Activated CD8-positive, alpha-beta memory T cell treated with anti-CD3 and anti-CD28 coated beads for 4 hours (primary cell): Measurements from ENCODE around the gene CDHR2.
"Not testable (repeated sequence)": the region's sequence is repeated elsewhere in the genome, so short reads cannot be mapped to it uniquely, and the experiment has no call there.

Source experiments
- DNase-seq, 2 donors: peaks; one replicate each; pipeline ENCODE4 v3.0.0-alpha.2; 2020; ENCODE audit warnings: low read depth in 2 of 2

The CDHR2 gene

DNA sequence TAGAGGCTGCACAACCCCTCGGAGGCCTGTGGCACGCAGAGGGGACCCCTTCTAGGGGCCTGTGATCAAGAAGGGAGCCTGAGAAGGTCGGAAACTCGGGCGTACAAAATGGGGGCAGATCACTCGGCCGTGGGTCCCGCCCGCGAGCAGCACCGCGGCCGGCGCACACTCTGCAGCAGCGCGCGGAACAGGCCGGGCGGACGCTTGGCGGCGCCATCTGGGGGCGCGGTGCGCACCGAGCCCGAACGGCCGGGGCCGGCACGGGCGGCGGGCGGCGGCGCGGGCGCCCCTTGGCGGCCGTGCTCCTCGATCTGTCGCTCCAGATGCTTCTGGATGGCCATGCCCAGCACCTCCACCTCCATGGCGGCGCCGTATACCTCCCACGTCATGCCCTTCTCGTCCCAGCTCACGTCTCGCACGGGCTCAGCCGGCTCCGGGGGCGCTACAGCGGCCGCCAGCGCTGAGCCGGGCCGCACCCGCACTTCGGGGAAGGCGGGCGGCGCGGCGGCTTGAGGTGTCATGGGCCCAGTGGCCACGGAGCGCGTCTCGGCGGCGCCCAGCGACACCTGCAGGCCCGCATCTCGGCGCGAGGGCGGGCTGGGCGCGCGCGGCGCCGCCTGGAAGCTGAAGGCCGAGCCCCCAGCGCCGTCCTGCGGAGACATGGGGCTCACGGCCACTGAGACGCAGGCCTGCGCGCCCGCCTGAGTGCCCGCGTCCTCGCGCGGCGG lies 47.7 kb downstream of the CDHR2 start:
- DNase-seq, result peak; percentile 36 to 47

DNA sequence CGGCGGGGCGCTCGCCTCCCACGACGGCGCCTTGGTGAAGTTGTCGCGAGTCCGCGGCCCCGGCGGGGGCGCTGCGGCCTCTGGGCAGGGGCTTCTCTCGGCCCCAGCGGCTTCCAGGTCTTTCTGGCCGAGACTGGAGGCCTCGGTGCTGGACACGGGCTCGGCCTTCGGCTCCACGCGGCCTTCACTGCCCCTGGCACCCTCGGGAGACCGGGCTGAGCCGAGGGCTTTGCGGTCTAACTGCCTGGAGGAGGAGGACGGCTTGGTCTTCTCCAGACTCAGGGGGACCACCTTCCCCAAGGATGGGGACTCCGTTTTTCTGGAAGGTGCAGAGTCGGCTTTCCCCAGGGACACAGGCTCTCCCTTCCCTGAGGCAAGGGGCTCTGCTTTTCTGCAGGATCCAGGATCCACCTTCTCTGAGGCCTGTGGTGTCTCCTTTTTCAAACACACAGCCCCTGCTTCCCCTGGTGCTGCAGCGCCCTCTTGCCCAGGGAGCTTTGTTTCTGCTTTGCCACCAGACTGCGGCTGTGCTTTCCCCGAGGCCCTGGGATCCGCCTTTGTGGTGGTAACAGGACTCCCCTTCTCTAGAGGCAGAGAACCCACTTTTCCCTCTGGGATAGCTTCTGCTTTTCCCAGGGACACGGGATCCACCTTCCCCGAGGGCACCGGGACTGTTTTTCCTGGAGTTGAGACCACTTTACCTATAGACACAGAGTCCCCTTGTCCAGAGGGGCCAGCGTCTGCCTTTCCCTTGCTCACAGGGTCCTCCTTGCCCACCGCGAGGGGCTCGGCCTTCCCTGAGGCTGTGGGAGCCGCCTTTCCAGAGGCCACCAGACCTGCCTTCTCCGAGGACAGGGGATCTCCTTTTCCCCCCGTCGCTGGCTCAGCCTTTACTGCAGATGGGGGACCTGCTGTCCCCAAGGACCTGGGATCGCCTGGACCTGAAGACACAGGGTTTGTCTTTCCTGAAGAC lies 48.6 kb downstream of the CDHR2 start:
- no peak for DNase-seq

DNA sequence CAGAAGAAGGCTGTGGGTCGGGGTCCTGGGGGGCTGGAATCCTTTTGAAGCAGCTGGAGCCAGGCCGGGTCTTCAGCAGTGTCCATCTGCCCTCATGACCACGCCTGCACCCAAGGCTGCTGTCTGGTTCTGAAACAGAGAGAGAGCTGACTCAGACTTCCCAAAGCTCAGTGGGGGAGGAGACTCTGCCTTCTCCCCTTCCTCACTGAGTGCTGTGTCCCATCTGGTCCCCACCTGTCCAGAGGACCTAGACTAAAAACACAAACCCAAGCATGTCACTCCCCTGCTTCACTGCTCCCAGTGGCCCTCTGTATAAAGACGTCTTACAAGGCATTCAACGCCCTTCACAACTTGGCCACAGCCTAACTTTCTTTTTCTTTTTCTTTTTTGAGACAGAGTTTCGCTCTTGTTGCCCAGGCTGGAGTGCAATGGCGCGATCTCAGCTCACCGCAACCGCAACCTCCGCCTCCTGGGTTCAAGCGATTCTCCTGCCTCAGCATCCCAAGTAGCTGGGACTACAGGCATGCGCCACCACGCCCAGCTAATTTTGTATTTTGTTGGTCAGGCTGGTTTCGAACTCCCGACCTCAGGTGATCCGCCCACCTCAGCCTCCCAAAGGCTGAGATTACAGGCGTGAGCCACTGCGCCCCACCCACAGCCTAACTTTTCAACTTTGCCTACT lies 50.7 kb downstream of the CDHR2 start:
- not testable (repeated sequence) for DNase-seq

DNA sequence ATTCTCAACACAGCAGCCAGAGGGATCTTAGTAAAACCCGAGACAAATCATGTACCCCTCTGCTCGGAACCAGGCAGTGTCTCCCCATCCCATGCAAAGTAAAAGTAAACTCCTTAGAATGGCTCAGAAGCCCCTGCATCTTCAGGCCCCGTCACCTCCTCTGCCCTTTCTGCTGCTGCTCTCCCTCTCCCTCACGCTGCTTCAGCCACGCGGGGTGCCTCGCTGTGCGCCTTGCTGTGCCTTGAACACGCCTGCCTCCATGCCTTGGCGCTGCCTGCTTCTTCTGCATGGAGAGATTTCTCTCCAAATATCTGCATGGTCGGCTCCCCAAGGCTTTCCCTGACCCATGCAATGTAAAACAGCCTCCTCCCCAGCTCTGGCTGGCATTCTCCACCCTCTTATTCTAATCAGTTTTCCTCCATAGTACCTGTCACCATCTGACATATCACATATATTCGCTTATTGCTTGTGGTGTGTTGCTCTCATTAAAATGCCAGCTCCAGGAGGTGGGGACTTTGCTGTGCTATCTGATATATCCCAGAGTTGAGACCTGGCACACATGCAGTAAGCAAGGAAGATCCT lies 52.9 kb downstream of the CDHR2 start:
- no peak for DNase-seq

DNA sequence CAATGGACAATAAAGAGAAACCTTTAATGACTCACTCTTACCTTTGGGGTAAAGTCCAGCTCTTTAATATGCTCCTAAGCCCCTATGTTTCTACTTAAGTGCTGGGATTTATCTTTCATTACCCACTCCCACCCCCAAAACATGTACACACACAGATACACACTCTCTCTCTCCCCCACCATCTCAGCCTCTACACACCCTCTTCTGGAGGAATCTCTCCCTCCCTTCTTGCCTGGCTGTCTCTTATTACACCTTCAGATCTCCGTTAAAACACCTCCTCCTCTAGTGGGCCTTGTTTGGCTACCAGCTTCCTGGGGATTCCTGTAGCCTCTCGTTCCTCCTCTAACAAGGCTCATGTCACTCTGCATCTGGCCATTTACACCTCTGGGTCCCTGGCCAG lies 53.9 kb downstream of the CDHR2 start:
- no peak for DNase-seq

DNA sequence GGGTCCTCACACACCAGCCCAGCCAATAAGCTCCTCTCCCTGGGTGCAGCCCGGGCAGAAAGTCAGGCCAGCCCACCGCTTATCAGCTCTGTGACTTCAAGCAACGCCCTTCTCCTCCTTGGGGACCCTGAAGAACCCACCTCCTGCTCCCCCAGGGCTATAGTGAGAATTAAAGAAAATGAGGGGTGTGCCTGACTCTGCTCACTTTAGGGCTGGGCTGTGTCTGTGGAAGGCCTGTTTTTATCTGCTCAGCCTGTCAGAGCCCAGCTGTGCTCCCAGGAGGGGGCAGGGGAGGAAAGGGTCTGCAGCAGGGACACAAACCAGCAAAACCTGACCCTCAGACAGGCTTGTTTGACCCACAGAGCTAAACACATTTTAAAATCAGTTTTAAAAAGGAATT lies 56.9 kb downstream of the CDHR2 start:
- no peak for DNase-seq

DNA sequence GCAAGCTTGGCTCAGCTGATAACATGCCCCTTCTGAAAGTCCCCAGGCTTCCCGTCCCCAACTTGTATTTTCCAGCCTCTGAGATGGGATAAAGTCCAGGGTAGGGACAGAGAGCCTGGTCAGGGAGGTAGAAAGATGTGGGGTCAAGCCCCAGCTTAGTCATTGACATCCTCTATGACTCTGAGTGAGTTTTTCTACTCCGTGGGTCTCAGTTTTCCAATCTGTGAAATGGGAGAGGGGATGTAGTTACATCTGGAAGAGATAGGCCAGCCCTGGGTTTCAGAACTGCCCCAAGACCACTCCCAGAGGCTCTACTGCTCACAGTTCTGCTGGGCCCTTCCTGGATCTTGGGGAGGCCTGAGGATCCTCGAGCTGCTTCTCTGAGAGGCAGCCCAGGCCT lies 57.7 kb downstream of the CDHR2 start:
- DNase-seq, result no peak

DNA sequence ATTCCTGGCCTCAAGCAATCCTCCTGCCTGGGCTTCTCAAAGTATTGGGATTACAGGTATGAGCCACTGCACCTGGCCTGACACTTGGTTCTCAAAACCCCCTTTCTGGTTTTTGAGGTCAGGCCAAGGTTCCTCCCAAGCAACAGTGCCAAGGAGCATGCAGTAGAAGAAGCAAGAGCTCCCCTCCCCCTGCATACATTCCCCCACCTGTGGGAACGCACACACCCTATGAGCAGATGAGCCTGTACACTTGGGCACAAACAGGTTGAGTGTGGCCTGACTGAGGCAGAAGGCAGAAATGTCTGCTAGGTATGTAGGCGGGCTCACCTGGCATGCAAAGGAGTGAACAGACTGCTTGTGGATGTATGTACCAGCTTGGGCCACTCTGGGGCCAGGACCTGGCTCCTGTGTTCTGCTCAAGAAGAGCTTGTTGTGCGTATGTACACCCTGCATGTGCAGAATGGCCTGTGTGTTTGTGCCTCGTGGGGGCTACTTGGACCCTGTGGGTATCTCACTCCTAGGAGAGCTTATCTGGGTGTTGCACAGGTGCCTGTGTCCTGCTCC lies 59.1 kb downstream of the CDHR2 start:
- no peak for DNase-seq

DNA sequence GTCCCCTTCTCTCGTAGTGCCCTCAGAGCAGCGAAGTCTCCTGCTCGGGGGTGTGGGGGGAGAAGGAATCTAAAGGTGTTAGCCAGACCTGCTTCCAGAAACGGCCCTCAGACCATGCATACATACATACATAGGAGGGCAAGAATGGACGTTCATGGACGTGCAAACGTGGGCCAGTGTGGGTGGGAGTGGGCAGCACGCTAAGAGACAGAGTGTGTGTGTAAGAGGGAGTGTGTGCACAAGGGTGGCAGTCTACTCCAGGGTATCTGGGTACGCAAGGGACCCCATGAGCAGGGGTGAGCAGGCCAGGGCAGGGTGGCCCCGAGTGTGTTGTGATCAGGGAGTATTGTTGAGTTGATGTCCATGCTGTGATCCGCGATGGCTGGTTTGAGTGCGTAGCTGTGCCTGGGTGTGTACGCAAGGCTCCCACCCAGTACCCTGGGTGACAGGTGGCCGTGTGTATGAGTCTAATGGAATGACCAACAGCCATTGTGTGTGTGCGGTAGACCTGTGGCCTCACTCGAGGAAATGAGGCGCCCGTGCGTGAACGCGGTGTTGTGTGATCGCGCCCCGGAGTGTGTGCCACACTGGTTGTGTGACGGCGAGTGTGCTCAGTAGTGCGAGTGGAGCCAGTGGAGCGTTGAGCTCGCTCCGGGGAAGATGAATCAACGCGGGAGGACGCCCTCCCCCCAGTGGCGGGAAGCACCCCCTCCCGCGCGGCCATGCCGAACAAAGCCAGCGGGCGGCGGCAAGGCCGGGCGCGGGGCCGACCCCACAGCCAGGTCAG lies 60.0 kb downstream of the CDHR2 start:
- DNase-seq, result no peak

DNA sequence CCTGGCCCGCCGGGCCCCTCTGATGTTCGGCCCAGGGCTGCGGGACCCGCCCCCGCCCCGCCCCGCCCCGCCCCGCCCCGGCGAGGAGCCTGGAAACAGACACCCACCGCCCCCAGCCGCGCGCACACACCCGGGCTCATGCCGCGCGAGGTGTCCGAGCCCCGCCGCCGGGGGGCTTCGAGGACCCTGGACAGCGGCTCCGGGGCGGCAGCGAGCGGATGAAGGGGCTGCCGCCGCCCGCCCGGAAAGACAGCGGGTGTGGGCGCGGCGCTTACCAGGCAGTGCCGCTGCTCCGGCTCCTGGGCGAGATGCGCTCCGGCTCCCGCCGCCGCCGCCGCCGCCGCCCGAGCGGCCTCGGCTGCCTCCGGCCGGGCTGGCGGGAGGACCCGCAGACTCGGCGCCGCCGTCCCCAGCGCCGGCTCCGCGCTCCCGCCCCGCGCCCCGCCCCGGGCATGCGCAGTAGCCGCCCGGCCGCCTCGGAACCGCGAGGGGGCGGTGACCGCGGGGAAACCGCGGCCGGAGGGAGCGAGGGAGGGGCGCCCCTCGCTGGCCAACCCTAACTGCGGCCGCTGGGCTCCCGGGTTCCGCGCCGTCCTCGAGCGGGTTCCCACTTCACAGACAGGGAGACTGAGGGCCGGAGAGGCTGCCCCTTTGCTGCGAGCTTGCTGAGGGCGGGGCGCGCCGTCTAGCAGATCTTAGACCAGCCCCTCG lies 60.7 kb downstream of the CDHR2 start, which contains the start of gene GPRIN1:
TSS of gene GPRIN1 (minus strand) at position 433 of the 711 bp plus-strand sequence. CDS start 10,322 bp downstream, outside the sequence.
- DNase-seq, result peak in 1 of 2 donors; percentile 19

DNA sequence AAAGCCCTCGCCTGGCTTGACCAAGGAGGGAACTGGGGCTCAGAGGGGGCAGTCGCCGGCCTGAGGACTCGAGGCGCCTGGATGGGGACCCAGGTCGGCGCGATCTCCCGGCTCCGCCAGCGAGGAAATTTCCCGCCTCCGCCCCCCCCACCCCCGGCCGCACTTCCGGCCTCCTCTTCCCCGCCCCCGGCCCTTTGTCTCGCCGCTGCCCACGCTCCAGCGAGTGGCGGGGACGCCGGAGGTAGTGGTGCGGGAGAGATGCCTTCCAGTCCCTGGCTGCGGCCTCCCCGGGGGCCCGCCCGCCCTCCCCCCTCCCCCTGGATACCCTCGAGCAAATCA lies 61.3 kb downstream of the CDHR2 start:
- DNase-seq, result no peak

DNA sequence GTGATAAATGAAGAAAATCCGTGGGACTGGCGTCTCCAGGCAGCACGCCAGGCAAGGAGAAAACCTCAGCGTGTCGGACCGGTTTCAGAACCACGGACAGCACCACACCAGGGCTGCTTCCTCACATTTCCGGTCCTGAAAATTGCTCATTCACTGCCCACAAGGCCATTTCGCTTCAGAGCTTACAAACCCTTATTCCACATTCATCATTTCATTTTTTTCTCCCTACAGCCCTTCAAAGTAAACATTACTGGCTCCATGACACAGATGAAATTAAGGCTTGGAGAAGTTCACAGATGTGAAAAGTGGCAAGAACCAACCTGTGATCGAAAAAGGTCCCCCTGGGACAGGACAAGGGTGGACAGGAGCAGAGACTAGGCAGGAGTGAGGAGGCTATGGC lies 62.3 kb downstream of the CDHR2 start:
- DNase-seq, result peak in 1 of 2 donors; percentile 20

DNA sequence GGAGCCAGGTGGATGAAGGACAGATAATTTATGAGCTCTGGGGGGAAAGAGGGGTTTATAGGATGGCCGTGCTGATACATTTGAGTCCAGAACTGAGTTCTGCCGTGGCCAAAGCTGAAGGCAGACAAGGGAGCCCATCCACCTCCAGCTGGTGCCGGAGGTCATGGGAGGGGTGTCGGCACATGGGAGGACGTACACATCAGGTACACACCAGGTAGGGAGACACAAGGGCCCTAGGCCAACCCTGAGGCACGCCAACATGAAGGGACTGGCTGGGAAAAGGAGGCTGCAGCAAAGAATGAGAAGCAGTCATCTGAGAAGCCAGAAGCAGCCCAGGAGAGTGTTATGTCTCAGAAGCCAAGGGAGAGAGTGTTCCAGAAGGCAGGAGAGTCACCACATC lies 62.9 kb downstream of the CDHR2 start:
- no peak for DNase-seq

DNA sequence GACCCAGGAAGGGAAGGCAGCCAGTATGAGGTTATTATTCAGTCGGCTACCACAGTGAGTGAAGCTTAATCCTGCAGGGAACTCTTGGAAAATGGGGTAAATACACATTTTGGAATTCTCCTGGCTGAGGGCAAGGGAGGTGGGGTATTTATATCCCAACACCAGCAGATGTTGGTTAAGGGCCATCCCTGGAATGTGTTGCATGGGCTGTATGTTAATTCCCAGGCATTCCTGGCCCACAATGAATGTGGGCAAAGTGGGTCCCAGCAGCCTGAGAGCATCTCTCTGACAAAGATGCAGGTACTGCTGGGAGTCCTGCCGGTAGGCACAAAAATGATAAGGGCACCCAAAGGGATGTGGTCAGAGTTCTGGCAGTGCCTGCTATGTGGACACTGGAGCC lies 63.7 kb downstream of the CDHR2 start:
- no peak for DNase-seq

DNA sequence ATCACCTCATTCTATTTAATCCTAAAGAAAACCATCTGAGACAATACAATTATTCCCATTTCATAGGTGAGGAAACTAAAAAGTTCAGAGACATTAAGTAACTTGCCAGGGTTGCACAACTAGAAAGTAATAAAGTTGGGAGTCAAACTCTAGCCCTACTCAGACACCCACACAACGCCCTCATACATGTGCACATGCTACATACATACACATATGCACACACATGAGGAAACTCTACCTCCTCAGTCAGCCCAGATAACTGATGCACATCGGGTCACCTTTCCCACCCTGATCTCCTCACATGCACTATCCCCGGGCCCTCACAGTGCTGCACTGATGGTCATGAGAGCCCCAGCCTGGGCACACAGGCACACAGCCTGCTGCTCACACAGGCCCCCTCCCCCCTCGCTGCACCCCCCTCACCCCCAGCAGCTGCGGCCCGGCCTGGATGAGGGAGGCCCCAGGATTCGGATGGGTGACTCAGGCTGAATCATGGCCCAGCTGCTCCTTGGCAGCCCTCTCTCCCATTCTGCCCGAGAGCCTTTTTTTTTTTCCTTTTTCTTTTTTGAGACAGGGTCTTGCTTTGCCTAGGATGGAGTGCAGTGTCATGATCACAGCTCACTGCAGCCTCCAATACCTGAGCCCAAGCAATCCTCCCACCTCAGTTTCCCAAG lies 65.8 kb downstream of the CDHR2 start:
- DNase-seq, result no peak

DNA sequence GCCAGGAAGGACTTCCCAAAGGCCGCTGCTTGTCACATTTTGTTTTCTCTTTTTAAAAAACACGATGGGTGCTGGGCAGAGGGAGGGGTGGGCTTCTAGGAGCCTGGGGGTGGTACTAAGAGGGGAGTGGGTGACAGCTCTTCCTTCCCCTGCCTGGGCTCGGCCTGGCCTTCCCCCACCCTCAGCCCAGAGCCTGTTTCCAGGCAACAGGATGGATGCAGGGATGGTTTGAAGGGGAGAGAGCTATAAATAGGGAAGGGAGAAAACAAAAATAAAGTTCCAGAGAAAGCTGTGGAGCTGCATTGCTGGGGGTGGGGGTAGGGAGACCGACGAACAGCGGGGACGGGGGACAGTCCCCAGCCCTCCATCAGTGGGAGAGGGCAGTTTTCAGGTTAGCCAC lies 67.4 kb downstream of the CDHR2 start:
- no peak for DNase-seq

DNA sequence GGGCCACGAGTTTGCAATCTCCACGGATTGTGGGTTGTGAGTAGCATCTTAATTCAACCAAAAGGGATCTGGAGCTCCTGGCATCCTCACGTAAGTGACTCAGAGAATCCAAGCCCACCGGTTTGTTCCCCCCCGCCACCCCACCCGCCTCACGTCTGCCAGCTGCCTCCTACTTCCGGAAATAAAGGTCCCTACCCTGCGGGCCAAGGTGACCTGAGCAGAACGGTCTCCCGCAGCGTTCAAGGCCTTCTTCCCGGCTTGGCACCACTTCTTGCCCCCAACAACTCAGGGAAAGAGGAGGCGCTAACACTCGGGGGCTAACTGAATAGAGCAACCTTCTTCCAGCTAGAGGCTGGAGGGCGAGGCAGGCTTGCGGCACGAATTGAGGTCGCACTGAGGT lies 69.6 kb downstream of the CDHR2 start:
- no peak for DNase-seq

DNA sequence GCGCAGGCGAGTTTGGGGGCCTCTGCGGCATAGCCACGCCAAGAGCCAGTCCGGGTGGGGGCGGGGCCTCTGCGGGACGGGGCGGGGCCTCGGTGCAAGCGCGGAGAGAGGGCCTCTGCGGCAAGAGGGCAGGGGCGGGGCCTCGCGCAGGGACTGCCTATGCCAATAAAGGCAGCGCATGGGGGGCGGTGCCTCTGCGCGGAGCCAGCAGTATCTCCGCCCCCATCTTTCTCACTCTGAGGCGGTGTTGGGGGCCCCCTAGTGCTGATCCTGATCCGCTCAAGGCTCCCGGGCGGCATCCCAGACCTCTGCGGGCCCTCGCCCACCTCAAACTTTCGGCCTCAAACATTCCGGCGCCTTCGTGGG lies 70.0 kb downstream of the CDHR2 start:
- peak; percentile 57 to 71 for DNase-seq

DNA sequence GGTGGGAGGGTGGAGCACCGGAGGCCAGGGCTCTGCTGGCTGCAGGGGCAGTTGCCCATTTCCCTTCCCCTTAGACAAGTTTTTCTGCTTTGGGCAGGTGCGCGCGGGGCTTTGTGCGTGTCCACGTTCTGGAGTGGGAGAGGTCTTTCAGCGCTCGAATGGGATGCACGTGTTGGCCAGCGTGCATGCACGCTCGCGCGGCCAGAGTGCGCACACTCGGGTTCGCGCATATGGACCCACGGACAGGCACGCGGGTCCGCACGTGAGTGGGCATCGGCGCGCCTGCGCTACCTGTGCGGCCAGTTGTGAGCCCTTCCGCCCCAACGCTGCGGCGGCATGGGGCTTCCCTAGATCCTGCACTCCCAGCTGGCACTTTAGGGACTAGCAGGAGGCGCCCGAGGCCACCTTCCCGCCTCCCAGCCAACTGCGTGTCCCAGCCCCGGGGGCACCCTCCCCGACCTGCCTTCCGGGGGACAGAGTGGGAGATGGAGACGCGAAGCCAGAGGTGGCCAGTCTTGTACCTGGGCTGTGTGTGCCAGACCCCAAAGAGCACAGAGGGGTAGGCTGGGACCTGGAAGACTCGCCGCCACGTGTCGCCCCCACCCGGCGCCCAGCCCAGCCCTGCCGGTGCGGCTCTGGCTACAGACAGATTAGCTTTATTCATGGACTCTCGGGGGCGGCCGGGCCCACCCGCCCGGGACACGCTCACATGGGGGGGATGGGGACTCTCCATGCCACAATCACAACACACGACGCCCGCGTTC lies 70.6 kb downstream of the CDHR2 start:
- DNase-seq, result no peak
